ENCODE measurements around the gene C1RL. TPM values are rescaled to one million over a fixed set of nuclear protein-coding genes. Genes with fewer than 3 reads are reported as not detected.

The C1RL gene
- total and polyA plus RNA-seq, 2 of the 4 experiments (the other 2 are of a cell fraction), result 9.1 to 12.3 TPM

DNA sequence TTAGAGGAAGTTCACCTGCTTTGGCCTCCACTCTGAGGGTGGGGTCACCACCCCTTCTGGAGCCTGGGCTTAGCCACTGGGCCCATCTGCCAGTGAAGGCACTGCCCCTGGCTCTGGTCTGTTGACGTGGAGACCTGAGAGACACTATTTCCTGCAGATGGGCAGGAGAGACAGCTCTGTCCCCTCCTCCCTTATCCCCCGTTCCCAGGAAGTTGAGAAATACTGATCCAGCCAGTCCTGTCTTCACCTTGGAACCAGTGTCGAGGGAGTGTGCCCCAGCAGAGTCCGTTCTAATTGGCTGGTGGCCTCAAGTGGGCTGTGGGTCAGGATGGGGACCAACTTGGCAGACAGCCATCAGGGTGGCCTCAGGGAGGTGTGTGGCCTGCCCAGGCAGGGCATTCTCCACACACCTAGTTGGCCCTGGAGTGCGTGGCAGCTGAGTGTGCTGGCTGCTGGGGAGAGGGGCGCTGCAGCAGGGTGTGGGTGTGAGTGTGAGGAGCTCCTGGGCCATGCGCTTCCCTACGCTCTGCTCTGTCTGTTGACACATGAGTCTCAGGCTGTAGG lies 46.5 kb upstream of the C1RL start:
- Histone ChIP-seq H3K27ac (ENCODE audit: insufficient read depth, low read length) (no peak overlapping the region), H4K91ac (ENCODE audit: insufficient read depth, low read depth, low read length) (no peak overlapping the region), H2BK120ac (ENCODE audit: low read depth, low read length) (no peak overlapping the region), H3K14ac (replicated peaks; ENCODE audit: low read depth, low read length) (no peak overlapping the region), H3K9ac (ENCODE audit: low read depth, low read length) (no peak overlapping the region), H2BK20ac (ENCODE audit: low read depth, low read length) (no peak overlapping the region), H2BK15ac (ENCODE audit: low read depth, low read length) (no peak overlapping the region), H2AK5ac (ENCODE audit: low read depth, low read length) (no peak overlapping the region), H3K27me3 (ENCODE audit: control insufficient read depth, insufficient read depth, low read length) (no peaks in the 10 kb centered on the region), H3K23ac (ENCODE audit: low read depth, low read length) (no peak overlapping the region), H3K9me1 (ENCODE audit: insufficient read depth, low read length) (no peaks in the 10 kb centered on the region), H3K4me3 (ENCODE audit: insufficient read depth, low read depth, low read length) (no peak overlapping the region), H3K9me3 (ENCODE audit: control insufficient read depth, insufficient read depth, low read length) (no peaks in the 10 kb centered on the region), H3K36me3 (ENCODE audit: control insufficient read depth, insufficient read depth, low read length) (peaks cover 25% of the 10 kb centered on the region), H2AFZ (replicated peaks; ENCODE audit: low read length, poor library complexity) (peak overlapping the region; percentile 23), H2AK9ac (replicated peaks; ENCODE audit: low read depth, low read length, poor library complexity) (peak overlapping the region; percentile 63), H3K4ac (ENCODE audit: low read depth, low read length) (no peak overlapping the region), H3K4me2 (ENCODE audit: low read depth, low read length) (no peak overlapping the region), H4K20me1 (ENCODE audit: insufficient read depth, low read length) (no peaks in the 10 kb centered on the region; the same call in 1 of the 2 replicates), H3K4me1 (ENCODE audit: control insufficient read depth, insufficient read depth, low read length) (no peaks in the 10 kb centered on the region), H2BK5ac (ENCODE audit: low read depth, low read length, poor library complexity, severe bottlenecking) (no peak overlapping the region), H3K18ac (ENCODE audit: low read depth, low read length) (no peak overlapping the region), H3K79me1 (ENCODE audit: low read depth in 1 of 2, low read length in 2 of 2) (no peaks in the 10 kb centered on the region), H4K5ac (ENCODE audit: low read depth, low read length) (no peak overlapping the region), H4K8ac (ENCODE audit: low read depth in 2 of 2, low read length in 2 of 2) (no peak overlapping the region), H3K56ac (ENCODE audit: extremely low read depth, insufficient read depth, low read length) (no peak overlapping the region)
- ChIA-PET CTCF (interaction anchor here (0.8 kb wide), 1 partner anchor 13 kb away, joined by 3 read pairs; no protein-coding TSS in a partner anchor), POLR2A (ENCODE audit: unreplicated experiment) (no interaction called here)
- BruUV-seq (replicated peaks), result no TSS peak
- 83% methylated on average over 1 of the region's 8 CpGs; no CpG with 5 or more reads in 1 of the 2 experiments for WGBS, 2 experiments (ENCODE audit: extremely low coverage in 2 of 2, insufficient read length in 1 of 2)
- DNase-seq, result no peak
- in situ Hi-C loops (cut with MboI; ENCODE audit: low sequenced_read_pairs) (no loop called here), intact Hi-C loops (cut with micrococcal nuclease) (no loop called here), dilution Hi-C loops (cut with HindIII; ENCODE audit: low sequenced_read_pairs, unreplicated experiment) (no loop called here)
- peak; percentile 14; the same call in 1 of the 2 replicates for ATAC-seq (ENCODE audit: low read depth)
- TF ChIP-seq BHLHE40 (IDR thresholded peaks at IDR 0.05; ENCODE audit: low read depth, low read length) (no peak), FOS (IDR thresholded peaks at IDR 0.05; ENCODE audit: low read depth, low read length) (no peak), SMC3 (IDR thresholded peaks at IDR 0.05; ENCODE audit: low read depth, low read length) (no peak), MAZ (IDR thresholded peaks at IDR 0.05; ENCODE audit: borderline replicate concordance, low read depth, low read length) (no peak), NFE2L2 (IDR thresholded peaks at IDR 0.05; ENCODE audit: low read depth, low read length) (no peak), RAD21 (IDR thresholded peaks at IDR 0.05; ENCODE audit: low read length) (no peak), RFX5 (IDR thresholded peaks at IDR 0.05; ENCODE audit: low read depth, low read length) (no peak), USF2 (IDR thresholded peaks at IDR 0.05; ENCODE audit: low read depth, low read length) (no peak), MXI1 (IDR thresholded peaks at IDR 0.05; ENCODE audit: borderline replicate concordance, low read depth, low read length) (no peak), POLR2A (IDR thresholded peaks at IDR 0.05; ENCODE audit: low read depth, low read length) (no peak), MAFK (IDR thresholded peaks at IDR 0.05; ENCODE audit: low read depth, low read length) (no peak), CHD1 (IDR thresholded peaks at IDR 0.05; ENCODE audit: low read depth, low read length) (no peak), CEBPB (IDR thresholded peaks at IDR 0.05; ENCODE audit: low read depth, low read length) (no peak), RCOR1 (IDR thresholded peaks at IDR 0.05; ENCODE audit: insufficient replicate concordance, low read length) (no peak)
- TF ChIP-seq, protein P1, sequence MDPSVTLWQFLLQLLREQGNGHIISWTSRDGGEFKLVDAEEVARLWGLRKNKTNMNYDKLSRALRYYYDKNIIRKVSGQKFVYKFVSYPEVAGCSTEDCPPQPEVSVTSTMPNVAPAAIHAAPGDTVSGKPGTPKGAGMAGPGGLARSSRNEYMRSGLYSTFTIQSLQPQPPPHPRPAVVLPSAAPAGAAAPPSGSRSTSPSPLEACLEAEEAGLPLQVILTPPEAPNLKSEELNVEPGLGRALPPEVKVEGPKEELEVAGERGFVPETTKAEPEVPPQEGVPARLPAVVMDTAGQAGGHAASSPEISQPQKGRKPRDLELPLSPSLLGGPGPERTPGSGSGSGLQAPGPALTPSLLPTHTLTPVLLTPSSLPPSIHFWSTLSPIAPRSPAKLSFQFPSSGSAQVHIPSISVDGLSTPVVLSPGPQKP (IDR thresholded peaks at IDR 0.05; ENCODE audit: borderline replicate concordance, low read depth, low read length), result no peak
- TF ChIP-seq, protein P2, sequence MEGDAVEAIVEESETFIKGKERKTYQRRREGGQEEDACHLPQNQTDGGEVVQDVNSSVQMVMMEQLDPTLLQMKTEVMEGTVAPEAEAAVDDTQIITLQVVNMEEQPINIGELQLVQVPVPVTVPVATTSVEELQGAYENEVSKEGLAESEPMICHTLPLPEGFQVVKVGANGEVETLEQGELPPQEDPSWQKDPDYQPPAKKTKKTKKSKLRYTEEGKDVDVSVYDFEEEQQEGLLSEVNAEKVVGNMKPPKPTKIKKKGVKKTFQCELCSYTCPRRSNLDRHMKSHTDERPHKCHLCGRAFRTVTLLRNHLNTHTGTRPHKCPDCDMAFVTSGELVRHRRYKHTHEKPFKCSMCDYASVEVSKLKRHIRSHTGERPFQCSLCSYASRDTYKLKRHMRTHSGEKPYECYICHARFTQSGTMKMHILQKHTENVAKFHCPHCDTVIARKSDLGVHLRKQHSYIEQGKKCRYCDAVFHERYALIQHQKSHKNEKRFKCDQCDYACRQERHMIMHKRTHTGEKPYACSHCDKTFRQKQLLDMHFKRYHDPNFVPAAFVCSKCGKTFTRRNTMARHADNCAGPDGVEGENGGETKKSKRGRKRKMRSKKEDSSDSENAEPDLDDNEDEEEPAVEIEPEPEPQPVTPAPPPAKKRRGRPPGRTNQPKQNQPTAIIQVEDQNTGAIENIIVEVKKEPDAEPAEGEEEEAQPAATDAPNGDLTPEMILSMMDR (conservative IDR thresholded peaks at IDR 0.05; ENCODE audit: low read depth, low read length), result no peak

Data from IMR-90 (cell line).